ENCODE data around the gene SLC25A15. TPM values are rescaled to one million over a fixed set of nuclear protein-coding genes. Genes with fewer than 3 reads are reported as not detected.
A peak's percentile ranks its signal among the peaks of the same experiment; 100 is the strongest.

The SLC25A15 gene
- 66.5 and 75.0 TPM in 2 replicates for total RNA-seq (2014; rRNA removed; shearing (Covaris generic))

- DNase-seq (ENCODE audit: low spot score), result peak; percentile 39
- in situ Hi-C loops (cut with HindIII; ENCODE audit: low sequenced_read_pairs), result no loop called here
Observed at GRCh38 chr13:40789275-40790153, at the start of gene SLC25A15. SLC25A15 (plus strand) TSS chr13:40789611; CDS start chr13:40793227, 3,616 bp downstream.

- in situ Hi-C loops (cut with HindIII; ENCODE audit: low sequenced_read_pairs), result no loop called here
- DNase-seq (ENCODE audit: low spot score), result no peak
Observed at GRCh38 chr13:40749327-40749726, 40.1 kb upstream of the SLC25A15 start.

GRCh38 chr13:40755082-40755700 lies 34.2 kb upstream of the SLC25A15 start:
- no peak for DNase-seq (ENCODE audit: low spot score)
- in situ Hi-C loops (cut with HindIII; ENCODE audit: low sequenced_read_pairs), result no loop called here

- no peak for DNase-seq (ENCODE audit: low spot score)
- in situ Hi-C loops (cut with HindIII; ENCODE audit: low sequenced_read_pairs), result no loop called here
Observed at GRCh38 chr13:40756042-40756441, 33.4 kb upstream of the SLC25A15 start.

- no peak for DNase-seq (ENCODE audit: low spot score)
- in situ Hi-C loops (cut with HindIII; ENCODE audit: low sequenced_read_pairs), result no loop called here
Observed at GRCh38 chr13:40758811-40759210, 30.6 kb upstream of the SLC25A15 start.

GRCh38 chr13:40762849-40763248 lies 26.6 kb upstream of the SLC25A15 start:
- in situ Hi-C loops (cut with HindIII; ENCODE audit: low sequenced_read_pairs), result no loop called here
- DNase-seq (ENCODE audit: low spot score), result no peak

DNA sequence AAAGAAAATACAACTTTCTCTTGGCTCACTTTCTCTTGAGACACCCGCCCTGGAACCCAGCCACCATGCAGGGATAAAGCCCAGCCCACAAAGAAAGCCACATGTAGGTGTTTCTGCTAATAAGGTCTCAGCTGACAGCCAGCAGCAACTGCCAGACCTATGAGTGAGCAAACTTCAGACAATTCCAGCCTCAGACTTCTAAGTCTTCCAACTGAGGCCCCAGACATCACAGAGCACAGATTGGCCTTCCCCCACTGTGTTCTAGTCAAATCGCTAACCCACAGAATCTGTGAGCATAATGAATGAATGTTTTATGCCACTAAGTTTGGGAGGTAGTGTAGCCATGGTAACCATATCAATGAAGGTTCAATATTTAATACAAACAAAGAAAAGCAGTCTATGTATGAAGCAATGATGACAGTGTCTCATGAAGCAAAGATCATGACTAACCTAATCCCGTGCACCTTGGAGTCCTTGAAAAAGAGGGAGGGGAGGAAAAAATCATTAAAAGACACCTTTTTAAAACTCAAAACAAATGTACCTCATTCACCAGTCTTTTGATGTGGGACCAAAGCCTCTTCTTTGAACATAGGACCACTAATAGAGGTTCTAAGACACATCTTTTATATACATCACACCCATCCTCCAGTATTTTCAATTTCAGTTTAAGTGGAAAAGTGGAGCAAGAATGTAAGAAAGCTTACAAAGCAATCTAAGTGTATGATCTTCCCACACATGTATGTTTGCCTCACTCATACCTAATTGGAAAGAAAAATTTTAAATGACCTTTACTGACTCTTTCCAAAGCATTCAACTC lies 24.6 kb upstream of the SLC25A15 start:
- no peak for DNase-seq (ENCODE audit: low spot score)
- in situ Hi-C loops (cut with HindIII; ENCODE audit: low sequenced_read_pairs), result no loop called here

GRCh38 chr13:40765602-40766001 lies 23.8 kb upstream of the SLC25A15 start:
- no peak for DNase-seq (ENCODE audit: low spot score)
- in situ Hi-C loops (cut with HindIII; ENCODE audit: low sequenced_read_pairs), result no loop called here

DNA sequence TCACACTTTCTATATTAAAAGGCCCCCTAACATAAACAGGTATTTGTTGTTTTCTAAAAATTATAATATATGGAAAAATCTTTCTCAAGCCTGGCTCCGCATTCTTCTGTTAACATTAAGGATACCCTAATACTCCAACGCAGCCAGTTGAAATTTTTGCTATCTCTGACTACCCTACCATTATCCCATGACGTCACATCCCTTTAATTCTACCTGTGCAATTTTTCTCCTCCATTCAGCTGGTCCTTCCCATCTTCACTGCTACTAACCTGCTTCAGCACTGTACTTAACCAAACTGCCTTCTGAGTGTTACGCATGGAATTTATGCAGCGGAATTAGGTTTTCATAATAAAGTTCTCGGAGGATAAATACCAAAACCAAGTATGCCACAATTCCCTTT lies 19.4 kb upstream of the SLC25A15 start:
- no peak for DNase-seq (ENCODE audit: low spot score)
- in situ Hi-C loops (cut with HindIII; ENCODE audit: low sequenced_read_pairs), result no loop called here

DNA sequence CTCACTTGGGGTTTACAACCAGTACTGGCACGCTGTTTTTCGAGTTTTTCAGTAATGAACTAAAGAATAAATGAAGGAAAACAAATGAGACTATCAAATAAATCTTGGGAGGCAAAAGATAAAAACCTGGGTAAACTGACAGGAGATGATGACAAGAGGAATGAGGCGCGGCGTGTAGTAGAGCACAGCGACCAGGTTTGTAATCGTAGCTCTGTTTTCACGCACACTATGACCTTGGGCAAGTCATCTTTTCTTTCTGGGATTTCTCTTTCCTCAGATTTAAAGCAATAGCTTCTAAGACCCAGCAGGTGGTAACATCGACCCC lies 18.8 kb upstream of the SLC25A15 start:
- in situ Hi-C loops (cut with HindIII; ENCODE audit: low sequenced_read_pairs), result no loop called here
- no peak for DNase-seq (ENCODE audit: low spot score)

DNA sequence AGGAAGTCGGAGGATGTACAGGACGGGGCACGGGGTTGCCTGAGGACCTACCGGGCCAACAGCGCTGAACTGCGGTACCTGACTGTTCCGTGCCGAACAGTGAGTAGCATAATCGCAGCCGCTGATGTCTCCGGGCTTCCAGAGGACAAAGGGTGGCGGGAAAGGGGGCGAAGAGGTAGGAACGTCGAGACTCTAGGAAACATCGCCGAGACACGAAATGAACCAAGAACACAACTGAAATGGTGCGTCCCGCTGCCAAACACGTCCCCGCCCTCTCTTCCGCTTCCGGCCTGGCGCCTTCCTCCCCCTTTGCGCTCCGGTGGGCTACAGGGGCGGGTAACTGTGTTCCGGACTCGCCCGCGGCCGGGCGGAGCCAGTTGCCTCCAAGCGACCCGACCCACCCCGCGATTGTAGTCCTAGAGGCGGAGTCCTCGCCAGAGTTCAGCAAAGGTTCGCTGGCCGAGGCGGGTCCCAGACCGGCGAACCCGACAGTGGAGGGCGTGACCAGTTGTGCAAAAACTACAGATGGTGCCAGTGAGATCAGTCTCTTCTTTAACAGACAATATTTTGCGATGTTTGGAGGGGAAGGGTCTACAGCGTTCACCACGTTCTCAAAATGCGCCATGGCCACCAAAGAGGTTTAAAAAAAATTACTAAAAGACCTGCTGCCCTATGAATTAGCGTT lies 18.3 kb upstream of the SLC25A15 start, which contains the start of gene MRPS31:
MRPS31 (minus strand) TSS at position 257 of the 685 bp plus-strand sequence; CDS start at position 203, 54 bp downstream.
- in situ Hi-C loops (cut with HindIII; ENCODE audit: low sequenced_read_pairs), result no loop called here
- DNase-seq (ENCODE audit: low spot score), result peak; percentile 93

- in situ Hi-C loops (cut with HindIII; ENCODE audit: low sequenced_read_pairs), result no loop called here
- DNase-seq (ENCODE audit: low spot score), result no peak
Observed at GRCh38 chr13:40772765-40773473, 16.5 kb upstream of the SLC25A15 start.

GRCh38 chr13:40774672-40775071 lies 14.7 kb upstream of the SLC25A15 start:
- in situ Hi-C loops (cut with HindIII; ENCODE audit: low sequenced_read_pairs), result no loop called here
- no peak for DNase-seq (ENCODE audit: low spot score)

- in situ Hi-C loops (cut with HindIII; ENCODE audit: low sequenced_read_pairs), result no loop called here
- DNase-seq (ENCODE audit: low spot score), result no peak
Observed at GRCh38 chr13:40776232-40776631, 13.2 kb upstream of the SLC25A15 start.

- no peak for DNase-seq (ENCODE audit: low spot score)
- in situ Hi-C loops (cut with HindIII; ENCODE audit: low sequenced_read_pairs), result no loop called here
Observed at GRCh38 chr13:40776681-40777165, 12.7 kb upstream of the SLC25A15 start.

- peak; percentile 59 for DNase-seq (ENCODE audit: low spot score)
- in situ Hi-C loops (cut with HindIII; ENCODE audit: low sequenced_read_pairs), result no loop called here
Observed at GRCh38 chr13:40777166-40777808, 12.1 kb upstream of the SLC25A15 start.

DNA sequence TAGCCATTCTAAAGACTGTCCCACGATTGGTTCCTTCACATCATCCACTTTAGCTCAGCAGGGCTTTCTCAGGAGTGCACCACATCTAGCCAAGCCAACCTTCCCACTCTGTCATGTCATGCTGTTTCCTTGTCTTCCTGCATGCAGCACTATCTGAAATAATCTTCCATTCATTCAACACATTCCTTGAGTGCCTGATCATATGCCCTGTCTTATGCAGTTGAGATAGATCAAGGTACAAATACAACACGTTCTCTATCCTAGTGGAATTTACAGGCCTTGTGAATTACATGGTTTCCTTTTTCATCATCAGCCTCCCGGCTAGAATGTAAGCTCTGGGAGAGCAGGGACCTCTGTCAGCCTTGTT lies 11.6 kb upstream of the SLC25A15 start:
- DNase-seq (ENCODE audit: low spot score), result no peak
- in situ Hi-C loops (cut with HindIII; ENCODE audit: low sequenced_read_pairs), result no loop called here

GRCh38 chr13:40779049-40779448 lies 10.4 kb upstream of the SLC25A15 start:
- in situ Hi-C loops (cut with HindIII; ENCODE audit: low sequenced_read_pairs), result no loop called here
- DNase-seq (ENCODE audit: low spot score), result no peak
